ENCODE results near the gene GFRA3.

The GFRA3 gene

DNA sequence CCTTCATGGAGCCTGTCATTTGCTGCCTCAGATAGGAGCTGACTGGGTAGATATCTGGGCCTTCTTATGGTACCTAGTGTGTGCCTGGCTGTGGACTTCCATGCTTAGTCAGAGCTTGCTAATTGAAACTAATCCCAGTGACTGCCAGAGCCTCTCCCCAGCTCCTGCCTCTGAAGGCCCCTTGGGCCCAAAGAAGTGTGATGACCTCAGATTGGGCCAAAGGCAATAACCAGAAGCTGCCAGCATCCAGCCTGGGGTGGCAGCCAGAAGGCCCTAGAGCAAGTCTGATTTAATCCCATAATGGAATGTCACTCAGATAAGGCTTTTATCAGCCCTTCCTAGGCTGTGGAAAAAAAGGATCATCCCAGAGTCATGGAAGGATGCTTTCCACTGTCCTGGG, 44.2 kb downstream of the GFRA3 start:
- Histone ChIP-seq H4K20me1 (ENCODE audit: low read depth, low read length) (no peaks in the 10 kb centered on the region), H3K36me3 (ENCODE audit: low read length) (no peaks in the 10 kb centered on the region), H3K9me2 (replicated peaks; ENCODE audit: insufficient read depth, low read length) (no peaks in the 10 kb centered on the region), H3F3A (ENCODE audit: insufficient read depth) (no peaks in the 10 kb centered on the region), H3K79me2 (ENCODE audit: insufficient read depth, low read length) (no peaks in the 10 kb centered on the region), H3K4me2 (ENCODE audit: low read depth, low read length, poor library complexity, severe bottlenecking) (no peak overlapping the region), H3K9ac (ENCODE audit: low read length) (no peak overlapping the region), H3K9me3 (ENCODE audit: insufficient read depth, low read length) (0 out of 2 replicates have a peak, but pooled peaks cover 4% of the 10 kb centered on the region), H3K27me3 (ENCODE audit: low read length) (no peaks in the 10 kb centered on the region), H3K27ac (ENCODE audit: low read depth, low read length) (no peak overlapping the region), H2AFZ (ENCODE audit: low read depth, low read length, severe bottlenecking) (no peak overlapping the region), H3K4me3 (ENCODE audit: insufficient read depth, low read length, poor library complexity, severe bottlenecking) (no peak overlapping the region)
- TF ChIP-seq EZH2phosphoT487 (conservative IDR thresholded peaks at IDR 0.05; ENCODE audit: low read length) (no peak), CTCF (IDR thresholded peaks at IDR 0.05; ENCODE audit: insufficient read depth, low read length, poor library complexity, severe bottlenecking) (no peak)

DNA sequence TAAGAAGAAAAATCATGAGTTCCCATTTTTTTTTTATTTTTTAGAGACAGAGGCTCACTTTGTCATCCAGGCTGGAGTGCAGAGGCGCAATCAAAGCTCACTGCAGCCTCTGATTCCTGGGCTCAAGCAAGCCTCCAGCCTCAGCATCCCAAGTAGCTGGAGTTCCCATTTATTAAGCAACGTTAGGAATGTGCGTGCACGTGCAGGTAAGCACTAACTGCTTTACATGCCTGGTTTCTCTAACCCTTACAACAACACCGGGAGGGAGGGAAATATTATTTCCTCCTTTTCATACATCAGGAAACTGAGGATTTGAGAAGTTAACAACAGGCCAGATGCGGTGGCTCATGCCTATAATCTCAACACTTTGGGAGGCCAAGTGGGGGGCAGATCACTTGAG, 45.0 kb downstream of the GFRA3 start:
- no peaks in the 10 kb centered on the region for H3K27me3 ChIP-seq (ENCODE audit: low read length)
- 0 out of 2 replicates have a peak, but pooled peaks cover 4% of the 10 kb centered on the region for H3K9me3 ChIP-seq (ENCODE audit: insufficient read depth, low read length)
- no peaks in the 10 kb centered on the region for H3K9me2 ChIP-seq (replicated peaks; ENCODE audit: insufficient read depth, low read length)

DNA sequence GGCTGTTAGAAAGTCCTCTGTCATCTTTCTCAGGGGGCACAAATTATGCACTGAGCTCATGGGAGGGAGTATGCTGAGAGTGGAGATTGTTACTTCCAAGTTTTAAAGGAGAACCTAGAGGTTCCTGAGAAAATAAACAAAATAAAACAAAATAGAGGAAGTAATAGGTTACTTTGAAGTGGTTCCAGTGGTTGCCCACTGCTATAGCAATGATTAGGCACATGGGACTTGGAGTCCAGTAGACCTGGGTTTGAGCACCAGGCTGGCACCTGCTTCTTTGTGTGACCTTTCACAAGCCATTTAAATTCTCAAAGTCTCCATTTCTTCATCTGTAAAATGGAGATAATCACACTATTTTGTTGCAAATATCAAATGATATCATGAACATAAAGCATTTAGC, 47.5 kb downstream of the GFRA3 start:
- TF ChIP-seq CTCF (IDR thresholded peaks at IDR 0.05; ENCODE audit: insufficient read depth, low read length, poor library complexity, severe bottlenecking) (no peak), EZH2phosphoT487 (conservative IDR thresholded peaks at IDR 0.05; ENCODE audit: low read length) (no peak)
- no peak overlapping the region for H3K27ac ChIP-seq (ENCODE audit: low read depth, low read length)
- no peak overlapping the region for H2AFZ ChIP-seq (ENCODE audit: low read depth, low read length, severe bottlenecking)

More for the DNA sequence above, 45.0 kb downstream of the GFRA3 start:
- H4K20me1 ChIP-seq (ENCODE audit: low read depth, low read length) = no peaks in the 10 kb centered on the region
- H3K4me3 ChIP-seq (ENCODE audit: insufficient read depth, low read length, poor library complexity, severe bottlenecking) = no peak overlapping the region
- no peak overlapping the region for H3K4me2 ChIP-seq (ENCODE audit: low read depth, low read length, poor library complexity, severe bottlenecking)
- no peaks in the 10 kb centered on the region for H3K79me2 ChIP-seq (ENCODE audit: insufficient read depth, low read length)
- H3F3A ChIP-seq (ENCODE audit: insufficient read depth) = no peaks in the 10 kb centered on the region
- no peaks in the 10 kb centered on the region for H3K36me3 ChIP-seq (ENCODE audit: low read length)
- H2AFZ ChIP-seq (ENCODE audit: low read depth, low read length, severe bottlenecking) = no peak overlapping the region
- TF ChIP-seq CTCF (IDR thresholded peaks at IDR 0.05; ENCODE audit: insufficient read depth, low read length, poor library complexity, severe bottlenecking) = no peak
- TF ChIP-seq EZH2phosphoT487 (conservative IDR thresholded peaks at IDR 0.05; ENCODE audit: low read length) = no peak
- H3K9ac ChIP-seq (ENCODE audit: low read length) = no peak overlapping the region
- no peak overlapping the region for H3K27ac ChIP-seq (ENCODE audit: low read depth, low read length)

More for the DNA sequence above, 47.5 kb downstream of the GFRA3 start:
- no peaks in the 10 kb centered on the region for H4K20me1 ChIP-seq (ENCODE audit: low read depth, low read length)
- H3K27me3 ChIP-seq (ENCODE audit: low read length) = no peaks in the 10 kb centered on the region
- no peak overlapping the region for H3K4me2 ChIP-seq (ENCODE audit: low read depth, low read length, poor library complexity, severe bottlenecking)
- H3F3A ChIP-seq (ENCODE audit: insufficient read depth) = no peaks in the 10 kb centered on the region
- H3K9ac ChIP-seq (ENCODE audit: low read length) = no peak overlapping the region
- H3K9me2 ChIP-seq (replicated peaks; ENCODE audit: insufficient read depth, low read length) = no peaks in the 10 kb centered on the region
- 0 out of 2 replicates have a peak, but pooled peaks cover 4% of the 10 kb centered on the region for H3K9me3 ChIP-seq (ENCODE audit: insufficient read depth, low read length)
- H3K79me2 ChIP-seq (ENCODE audit: insufficient read depth, low read length) = no peaks in the 10 kb centered on the region
- no peak overlapping the region for H3K4me3 ChIP-seq (ENCODE audit: insufficient read depth, low read length, poor library complexity, severe bottlenecking)
- H3K36me3 ChIP-seq (ENCODE audit: low read length) = no peaks in the 10 kb centered on the region
